ENCODE measurements around the gene ATP1B3.

Gene ATP1B3

DNA sequence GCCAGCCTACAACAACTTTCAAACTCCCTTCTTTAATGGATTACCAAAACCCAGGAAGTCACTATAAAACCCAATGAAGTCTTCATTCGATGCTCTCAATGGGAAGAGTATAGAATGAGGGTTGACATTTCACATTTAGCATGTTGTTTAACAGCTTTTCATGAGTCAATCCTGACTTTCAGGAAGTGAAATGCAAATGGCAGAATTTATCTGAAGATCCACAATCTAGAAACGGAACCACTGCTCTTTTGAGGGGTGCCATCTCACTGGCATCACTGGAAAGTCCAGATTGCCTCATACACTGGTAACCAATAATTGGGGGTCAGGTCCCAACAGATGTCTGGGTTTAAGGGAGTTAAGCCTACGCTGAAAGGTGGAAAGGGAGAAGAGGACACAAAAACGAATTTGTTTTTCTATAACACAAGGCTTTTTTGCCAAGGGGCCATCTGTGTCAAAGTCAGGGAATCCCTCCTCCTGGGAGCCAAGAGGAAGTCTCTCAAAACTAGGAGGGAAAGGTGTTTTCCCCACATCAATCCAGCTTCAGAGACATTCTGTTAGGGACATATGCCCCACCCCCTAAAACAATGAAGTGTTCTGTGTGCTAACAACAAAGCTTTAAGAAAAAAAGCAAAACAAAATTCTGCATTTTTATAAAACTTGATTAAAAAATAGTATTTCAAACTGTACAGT is 12.0 kb upstream of the ATP1B3 start:
- CTCF ChIA-PET, result interaction anchor here (1.7 to 2.5 kb wide), 2 partner anchors 10 to 11 kb away, joined by 9 to 15 read pairs; no protein-coding TSS in a partner anchor
- TF ChIP-seq, protein P1, sequence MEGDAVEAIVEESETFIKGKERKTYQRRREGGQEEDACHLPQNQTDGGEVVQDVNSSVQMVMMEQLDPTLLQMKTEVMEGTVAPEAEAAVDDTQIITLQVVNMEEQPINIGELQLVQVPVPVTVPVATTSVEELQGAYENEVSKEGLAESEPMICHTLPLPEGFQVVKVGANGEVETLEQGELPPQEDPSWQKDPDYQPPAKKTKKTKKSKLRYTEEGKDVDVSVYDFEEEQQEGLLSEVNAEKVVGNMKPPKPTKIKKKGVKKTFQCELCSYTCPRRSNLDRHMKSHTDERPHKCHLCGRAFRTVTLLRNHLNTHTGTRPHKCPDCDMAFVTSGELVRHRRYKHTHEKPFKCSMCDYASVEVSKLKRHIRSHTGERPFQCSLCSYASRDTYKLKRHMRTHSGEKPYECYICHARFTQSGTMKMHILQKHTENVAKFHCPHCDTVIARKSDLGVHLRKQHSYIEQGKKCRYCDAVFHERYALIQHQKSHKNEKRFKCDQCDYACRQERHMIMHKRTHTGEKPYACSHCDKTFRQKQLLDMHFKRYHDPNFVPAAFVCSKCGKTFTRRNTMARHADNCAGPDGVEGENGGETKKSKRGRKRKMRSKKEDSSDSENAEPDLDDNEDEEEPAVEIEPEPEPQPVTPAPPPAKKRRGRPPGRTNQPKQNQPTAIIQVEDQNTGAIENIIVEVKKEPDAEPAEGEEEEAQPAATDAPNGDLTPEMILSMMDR (IDR thresholded peaks at IDR 0.05; ENCODE audit: control extremely low read depth, extremely low read depth, low read depth, missing control alignments), result no peak
- DNase-seq (ENCODE audit: extremely low spot score), result no peak
- POLR2A ChIA-PET, result no interaction called here

DNA sequence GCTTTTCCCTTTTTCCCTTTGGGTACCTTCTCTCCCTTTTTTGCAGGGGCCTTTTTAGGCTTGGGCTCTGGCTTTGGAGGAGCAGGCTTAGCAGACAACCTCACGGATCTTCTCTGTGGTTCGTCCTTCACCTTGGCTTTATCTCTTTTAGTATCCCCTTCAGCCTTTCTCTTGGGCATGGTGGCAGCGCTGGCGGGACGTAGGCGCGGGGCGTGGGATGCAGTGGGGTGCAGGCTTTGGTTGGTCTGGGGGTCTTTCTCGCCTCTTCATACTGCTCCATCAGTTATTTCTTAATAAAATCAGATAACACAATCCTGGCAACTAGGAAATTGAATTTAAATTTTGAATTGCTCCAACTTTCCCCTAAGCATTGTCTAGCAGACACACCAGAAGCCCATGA is 11.3 kb upstream of the ATP1B3 start:
- TF ChIP-seq, protein P1 (IDR thresholded peaks at IDR 0.05; ENCODE audit: control extremely low read depth, extremely low read depth, low read depth, missing control alignments), result no peak
- no peak for DNase-seq (ENCODE audit: extremely low spot score)
- ChIA-PET POLR2A (no interaction called here), CTCF (interaction anchor here (1.7 kb wide), 1 partner anchor 10 kb away, joined by 9 read pairs; no protein-coding TSS in a partner anchor)

DNA sequence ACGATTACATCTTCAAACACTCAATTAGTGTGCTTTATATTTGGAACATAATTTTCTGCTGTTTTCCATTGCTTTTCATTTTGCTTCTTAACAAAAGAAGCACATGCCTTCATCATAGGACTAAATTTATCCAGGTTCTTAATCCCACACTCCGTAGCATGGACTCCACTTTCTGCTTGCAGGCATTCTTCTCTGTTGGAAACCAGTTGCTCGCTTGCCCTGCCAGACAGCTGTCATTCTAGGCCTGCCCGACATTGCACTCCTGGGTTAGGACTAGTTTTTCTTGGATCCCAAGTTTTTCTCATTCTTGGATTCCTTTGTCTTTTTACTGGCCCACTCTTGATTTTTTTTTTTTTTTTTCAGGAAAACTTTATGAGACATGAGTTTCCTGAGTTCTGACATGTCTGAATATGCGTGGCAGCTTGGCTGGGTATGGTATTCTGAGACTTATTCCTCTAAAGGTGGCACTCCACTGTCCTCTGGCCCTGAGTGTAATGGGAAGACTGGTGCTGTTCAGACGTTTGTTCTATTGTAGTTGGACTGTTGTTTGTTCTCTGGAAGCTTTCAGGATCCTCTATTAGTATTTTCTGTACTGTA is 6.3 kb upstream of the ATP1B3 start:
- TF ChIP-seq, protein P1 (IDR thresholded peaks at IDR 0.05; ENCODE audit: control extremely low read depth, extremely low read depth, low read depth, missing control alignments), result no peak
- DNase-seq (ENCODE audit: extremely low spot score), result no peak
- POLR2A ChIA-PET, result no interaction called here
- CTCF ChIA-PET, result interaction anchor here (0.7 kb wide), 1 partner anchor 9 kb away, joined by 3 read pairs; no protein-coding TSS in a partner anchor

GRCh38 chr3:141875374-141875892 is 1.0 kb upstream of the ATP1B3 start:
- TF ChIP-seq, protein P1 (IDR thresholded peaks at IDR 0.05; ENCODE audit: control extremely low read depth, extremely low read depth, low read depth, missing control alignments), result peak; percentile 92
- DNase-seq (ENCODE audit: extremely low spot score), result peak; percentile 87
- ChIA-PET CTCF (interaction anchor here (0.7 to 2.8 kb wide), 34 partner anchors 9 to 1023 kb away, joined by 3 to 30 read pairs (median 4); partner anchors contain the start of gene RNF7), POLR2A (interaction anchor here (0.8 to 1.1 kb wide), 2 partner anchors 10 to 421 kb away, joined by 3 read pairs; no protein-coding TSS in a partner anchor)

DNA sequence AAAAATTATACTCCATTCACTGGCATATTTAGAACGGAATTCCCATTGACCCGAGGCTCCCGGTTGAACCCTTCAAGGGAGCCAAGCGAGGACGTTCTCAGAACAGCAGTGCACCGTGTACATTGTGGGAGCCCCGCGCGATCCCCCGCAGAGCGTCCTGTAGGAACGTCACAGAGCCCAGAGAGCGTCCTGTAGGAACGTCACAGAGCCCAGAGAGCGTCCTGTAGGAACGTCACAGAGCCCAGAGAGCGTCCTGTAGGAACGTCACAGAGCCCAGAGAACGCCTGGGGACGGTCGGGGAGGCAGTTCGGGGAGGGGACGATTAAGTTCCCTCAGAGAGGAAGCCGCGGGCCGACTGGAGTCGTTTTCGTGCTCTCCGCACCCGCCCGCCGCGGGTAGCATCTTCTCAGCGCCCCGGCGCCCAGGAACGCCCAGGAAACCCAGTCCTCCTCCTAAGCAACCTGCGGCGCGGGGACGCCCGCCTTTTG is 506 bp upstream of the ATP1B3 start:
- TF ChIP-seq, protein P1 (IDR thresholded peaks at IDR 0.05; ENCODE audit: control extremely low read depth, extremely low read depth, low read depth, missing control alignments), result no peak
- ChIA-PET POLR2A (interaction anchor here (0.6 to 2.3 kb wide), 6 partner anchors 9 to 421 kb away, joined by 3 to 11 read pairs (median 6); no protein-coding TSS in a partner anchor), CTCF (interaction anchor here (0.9 to 2.9 kb wide), 28 partner anchors 9 to 423 kb away, joined by 3 to 30 read pairs (median 4); partner anchors contain the start of gene RNF7)
- DNase-seq (ENCODE audit: extremely low spot score), result no peak
